HG02642 (cell line): Measurements from ENCODE around the gene PDE11A.
A peak's percentile ranks its signal among the peaks of the same experiment; 100 is the strongest.

ENCODE experiments used
- ATAC-seq: cut with Tn5 transposase; IDR thresholded peaks from one replicate; pipeline ENCODE4 v1.9.1; 2021; ENCODE audit warnings: mild to moderate bottlenecking; ENCODE audit not compliant: unreplicated experiment, poor library complexity

Gene PDE11A

DNA sequence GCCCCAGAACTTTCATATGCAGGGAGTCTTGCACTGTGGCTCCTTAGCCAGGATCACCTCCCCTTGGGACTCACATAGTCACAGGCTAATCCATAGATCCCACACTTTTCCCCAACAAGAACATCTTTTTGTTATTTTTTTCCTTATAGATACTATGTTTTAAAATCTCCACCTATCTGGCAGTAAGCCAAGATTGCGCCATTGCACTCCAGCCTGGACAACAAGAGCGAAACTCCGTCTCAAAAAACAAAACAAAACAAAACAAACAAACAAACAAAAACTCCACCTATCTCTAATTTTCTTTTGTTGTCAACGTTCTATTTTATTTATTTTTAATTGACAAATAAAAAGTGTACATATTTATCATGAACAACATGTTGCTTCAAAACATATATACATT, 141.7 kb downstream of the PDE11A start:
- ATAC-seq = no peak

- no peak for ATAC-seq
Observed at GRCh38 chr2:177929662-177930522, 142.7 kb downstream of the PDE11A start.

GRCh38 chr2:177923323-177923722, 149.3 kb downstream of the PDE11A start:
- no peak for ATAC-seq

DNA sequence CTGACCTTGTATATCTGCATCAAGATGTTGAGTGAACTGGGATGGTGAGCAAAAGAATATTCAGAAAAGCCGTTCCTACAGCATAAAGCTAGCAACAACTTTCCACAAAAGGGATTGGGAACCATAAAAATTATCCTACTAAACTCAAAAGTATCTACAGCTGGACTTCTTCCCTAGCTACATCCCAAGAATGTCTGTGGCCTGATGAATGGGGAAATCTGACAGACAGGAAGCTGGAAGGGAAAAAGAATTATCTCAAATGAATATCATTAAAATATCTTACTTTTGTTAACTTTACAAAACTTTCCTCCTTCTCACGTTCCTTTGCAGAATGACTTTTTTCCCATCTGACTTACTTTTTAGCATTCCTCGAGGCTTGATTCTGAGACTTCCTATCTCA, 150.9 kb downstream of the PDE11A start:
- ATAC-seq = no peak

- no peak for ATAC-seq
Observed at GRCh38 chr2:177917169-177917568, 155.4 kb downstream of the PDE11A start.

GRCh38 chr2:177916342-177916741, 156.2 kb downstream of the PDE11A start:
- ATAC-seq = no peak

DNA sequence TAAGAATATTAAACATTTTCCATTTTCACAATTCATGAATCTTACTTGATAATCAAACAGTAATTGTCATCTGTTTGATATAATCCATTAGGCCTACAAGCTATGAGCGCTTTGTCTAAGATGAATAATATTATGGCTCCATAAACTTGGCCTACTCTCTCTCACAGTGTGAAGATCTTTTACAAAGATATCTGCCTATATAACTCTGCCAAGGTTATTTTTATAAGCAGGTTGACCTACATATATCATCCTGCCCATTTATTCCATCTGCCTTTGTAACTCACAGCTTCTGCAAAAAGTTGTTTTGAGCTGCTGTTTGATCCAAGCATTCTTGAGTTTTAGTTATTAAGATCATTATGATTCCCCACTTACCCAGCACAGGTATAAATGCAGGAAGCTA, 158.3 kb downstream of the PDE11A start:
- no peak for ATAC-seq

DNA sequence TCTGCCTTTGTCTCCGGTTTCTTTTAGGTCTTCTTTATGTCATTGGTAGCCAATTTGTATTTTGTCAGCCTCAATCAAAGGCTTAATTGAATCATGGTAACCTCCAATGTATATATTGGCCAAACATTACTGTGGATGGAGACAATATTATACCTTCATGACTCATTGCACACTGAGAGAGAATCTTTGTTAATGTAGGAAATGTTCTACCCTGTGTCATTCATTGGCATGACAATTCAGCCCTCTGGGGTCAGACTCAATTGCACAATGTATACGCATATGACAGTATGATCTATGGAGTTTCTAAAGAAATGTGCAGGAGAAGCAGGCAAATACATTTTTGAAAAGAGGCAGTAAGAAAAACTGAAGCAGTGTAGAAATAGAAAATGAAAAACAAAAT, 162.6 kb downstream of the PDE11A start:
- ATAC-seq = no peak

DNA sequence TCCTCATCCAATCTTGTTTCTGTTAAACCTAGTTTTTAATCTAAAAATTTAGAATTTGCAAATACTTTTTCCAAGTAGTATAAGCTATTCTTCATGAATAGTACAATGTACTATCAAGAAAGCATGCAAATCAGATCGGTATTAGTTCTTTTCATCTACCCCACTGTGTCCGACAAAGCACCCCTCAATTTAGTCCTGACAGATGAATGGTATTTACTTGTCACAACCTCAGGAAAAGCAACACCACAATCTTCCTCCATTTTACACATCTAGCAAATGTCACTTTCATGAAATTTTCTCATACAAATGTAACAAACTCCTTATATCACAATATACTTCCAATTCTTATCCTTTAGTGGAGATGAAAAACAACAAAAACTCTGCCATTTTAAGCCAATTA, 163.8 kb downstream of the PDE11A start:
- ATAC-seq = no peak

DNA sequence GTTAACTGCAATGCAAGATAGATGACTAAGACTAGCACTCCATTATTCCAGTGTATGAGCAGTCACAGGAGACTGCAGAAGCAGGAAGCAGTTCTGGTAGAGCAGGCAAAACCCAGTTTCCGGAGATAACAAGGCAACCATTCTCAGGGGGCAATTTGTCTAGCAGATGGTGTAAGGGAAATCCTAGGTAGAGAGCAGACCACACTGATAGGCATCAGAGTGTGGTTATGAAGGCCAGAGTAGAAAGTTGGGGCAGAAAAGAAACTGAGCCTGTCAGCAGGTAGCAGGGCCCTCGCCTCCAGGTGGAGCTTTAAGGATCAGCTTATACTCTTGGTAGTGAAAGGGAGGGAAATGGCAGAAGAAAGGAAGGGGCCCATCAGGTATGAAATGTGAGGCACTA, 164.4 kb downstream of the PDE11A start:
- no peak for ATAC-seq

DNA sequence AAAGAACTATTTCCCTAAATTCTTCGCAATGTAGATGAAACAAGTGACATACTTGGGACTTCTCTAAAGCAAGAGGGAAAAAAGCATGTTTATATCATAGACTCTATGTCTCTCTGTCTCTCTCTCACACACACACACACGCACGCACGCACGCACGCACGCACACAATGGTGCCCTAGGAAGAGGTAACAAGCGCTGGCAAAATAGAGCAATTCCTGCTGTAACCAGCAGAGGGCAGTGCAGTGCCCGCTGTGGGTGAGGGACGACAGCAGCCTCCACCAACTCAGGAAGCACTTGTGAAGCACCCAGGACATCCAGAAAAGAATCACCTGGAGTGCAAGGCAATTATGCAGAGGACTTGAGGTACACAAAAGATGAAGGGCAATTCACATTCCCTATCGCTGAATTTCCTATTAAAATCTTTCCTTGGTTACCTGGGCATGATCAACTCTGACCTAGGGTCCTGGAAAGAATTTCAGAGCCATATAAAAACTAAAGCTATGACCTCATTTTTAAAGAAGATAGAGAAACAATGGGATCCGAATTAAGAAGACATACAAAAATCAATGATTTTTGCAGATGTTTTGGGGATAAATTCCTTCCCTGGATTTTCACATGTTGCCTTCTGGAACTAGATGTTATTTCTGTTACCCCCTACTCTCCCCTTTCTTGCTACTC, 166.4 kb downstream of the PDE11A start:
- ATAC-seq = peak; percentile 92

GRCh38 chr2:177905640-177906039, 166.9 kb downstream of the PDE11A start:
- ATAC-seq = no peak

GRCh38 chr2:177902395-177903163, 170.0 kb downstream of the PDE11A start:
- ATAC-seq = no peak

GRCh38 chr2:177900082-177900481, 172.5 kb downstream of the PDE11A start:
- no peak for ATAC-seq

GRCh38 chr2:177897278-177897677, 175.3 kb downstream of the PDE11A start:
- ATAC-seq = no peak

DNA sequence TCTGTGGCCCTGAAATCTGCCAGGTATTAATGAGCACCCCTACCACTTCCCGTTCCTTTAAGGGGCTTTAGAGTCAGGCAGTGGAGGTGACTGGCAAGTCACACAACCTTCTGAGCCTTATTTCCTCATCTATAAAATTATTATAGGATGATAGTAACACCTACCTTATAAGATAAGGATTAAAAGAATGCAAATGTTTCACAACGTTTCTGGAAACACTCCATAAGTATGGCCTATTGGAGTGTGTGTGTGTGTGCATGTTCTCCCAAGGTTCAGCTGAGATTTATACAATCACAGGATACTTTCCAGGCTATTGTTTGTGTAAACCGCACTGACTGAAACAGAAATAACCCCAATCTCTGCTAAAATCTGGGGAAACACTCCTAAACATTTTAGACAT, 176.0 kb downstream of the PDE11A start:
- no peak for ATAC-seq

- no peak for ATAC-seq
Observed at GRCh38 chr2:177894546-177894945, 178.0 kb downstream of the PDE11A start.

DNA sequence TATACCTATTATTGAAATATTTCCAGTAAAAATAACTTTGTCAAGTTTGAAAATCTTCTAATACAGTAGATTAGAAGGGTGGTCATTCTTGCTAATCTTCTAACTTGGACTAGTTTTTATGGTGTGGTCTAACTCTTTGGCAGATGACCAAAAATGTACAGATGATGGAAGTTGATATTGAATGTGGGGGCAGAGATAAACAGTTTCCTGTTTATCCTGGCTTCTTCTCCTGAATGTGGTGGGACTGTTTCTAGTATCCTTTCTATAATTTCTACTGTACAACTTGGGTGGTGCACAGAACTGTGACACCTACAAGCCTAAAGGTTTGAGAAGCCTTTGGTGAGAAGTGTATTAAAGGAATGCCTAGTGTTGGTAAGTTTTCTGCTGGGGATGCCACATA, 178.7 kb downstream of the PDE11A start:
- ATAC-seq = no peak

GRCh38 chr2:177891533-177891932, 181.0 kb downstream of the PDE11A start:
- no peak for ATAC-seq

- ATAC-seq = no peak
Observed at GRCh38 chr2:177889818-177890460, 182.6 kb downstream of the PDE11A start.

GRCh38 chr2:177888581-177888980, 184.0 kb downstream of the PDE11A start:
- no peak for ATAC-seq
